CD4-positive, alpha-beta T cell (primary cell): ENCODE measurements around the gene PDCD10. TPM values are rescaled to one million over a fixed set of nuclear protein-coding genes. Genes with fewer than 3 reads are reported as not detected.

Experiments used
- ATAC-seq: fragments of 200-7000 bp; cut with Tn5 transposase; one replicate; pipeline ENCODE4 v1.10.0; 2022; ENCODE audit warnings: mild to moderate bottlenecking; ENCODE audit not compliant: poor library complexity
- CTCF ChIA-PET: fragments of 350-600 bp; sonication (Branson Sonifier 250); formaldehyde crosslinking; loops from one replicate; lab custom pipeline; 2021; ENCODE audit warnings: antibody characterized with exemption, inconsistent platforms; lab: Charles Lee
- POLR2A ChIA-PET: fragments of 350-600 bp; sonication (Branson Sonifier 250); formaldehyde crosslinking; loops from one replicate; lab custom pipeline; 2021; ENCODE audit warnings: antibody characterized with exemption, inconsistent platforms; lab: Charles Lee
- DNase-seq, 14 experiments: peaks; one replicate each; pipeline ENCODE4 v3.0.0-alpha.2; 2013 to 2020; ENCODE audit warnings: mixed read lengths in 2 of 14
- H3K27ac ChIP-seq, 2 donors: one replicate each; pipeline versions ENCODE4 v1.5.1 to v1.7.0; 2013; ENCODE audit warnings: low read length in 2 of 2, low read depth in 1 of 2, mild to moderate bottlenecking in 1 of 2
- H3K27me3 ChIP-seq, 2 experiments: 1 replicate in 1 of 2; 2 replicates in 1 of 2; pipeline versions ENCODE4 v1.6.1 to v1.7.0; 2013; ENCODE audit warnings: low read length in 2 of 2, control low read depth in 1 of 2, mild to moderate bottlenecking in 1 of 2, moderate library complexity in 1 of 2; ENCODE audit not compliant: insufficient read depth in 2 of 2, control insufficient read depth in 1 of 2
- H3K36me3 ChIP-seq: one replicate; pipeline ENCODE4 v1.6.1; 2013; ENCODE audit warnings: low read length, control low read depth; ENCODE audit not compliant: insufficient read depth
- H3K4me1 ChIP-seq: one replicate; pipeline ENCODE4 v1.6.1; 2013; ENCODE audit warnings: low read length, control low read depth; ENCODE audit not compliant: insufficient read depth
- H3K4me3 ChIP-seq: one replicate; pipeline ENCODE4 v1.5.1; 2013; ENCODE audit warnings: mild to moderate bottlenecking, low read length, moderate library complexity
- H3K9me3 ChIP-seq, 2 experiments: 1 replicate in 1 of 2; 2 replicates in 1 of 2; pipeline versions ENCODE4 v1.6.1 to v1.7.0; 2013; ENCODE audit warnings: low read length in 2 of 2, mild to moderate bottlenecking in 2 of 2, control low read depth in 1 of 2, moderate library complexity in 1 of 2; ENCODE audit not compliant: control insufficient read depth in 1 of 2, insufficient read depth in 1 of 2
- H3K27ac Mint-ChIP-seq: one replicate; pipeline ENCODE4 v1.8.0; 2020; ENCODE audit warnings: mixed read lengths
- H3K27me3 Mint-ChIP-seq: one replicate; pipeline ENCODE4 v1.8.0; 2021; ENCODE audit warnings: mixed read lengths
- H3K36me3 Mint-ChIP-seq: one replicate; pipeline ENCODE4 v1.8.0; 2021; ENCODE audit warnings: low read depth, mixed read lengths
- H3K4me1 Mint-ChIP-seq: one replicate; pipeline ENCODE4 v1.8.0; 2021; ENCODE audit warnings: low read depth, mixed read lengths
- H3K4me3 Mint-ChIP-seq: one replicate; pipeline ENCODE4 v1.8.0; 2020; ENCODE audit warnings: mild to moderate bottlenecking, mixed read lengths
- H3K9me3 Mint-ChIP-seq: one replicate; pipeline ENCODE4 v1.8.0; 2020; ENCODE audit warnings: mixed read lengths
- CTCF ChIP-seq: fragments of 200-600 bp; IDR thresholded peaks from one replicate; pipeline ENCODE4 v1.8.0; 2022; ENCODE audit warnings: antibody characterized with exemption, mild to moderate bottlenecking
- intact Hi-C, 2 experiments: fragments of 100-400 bp; cut with DNase I in 1 of 2; cut with micrococcal nuclease in 1 of 2; formaldehyde crosslinking; loops; one replicate each; pipeline versions ENCODE4 v1.15.1 to v1.9.0; 2023 to 2025; cut with DNase I, micrococcal nuclease
- total RNA-seq, 174 experiments: library from RNA in 2 of 174; stranded (reverse) in 2 of 174; gene quantifications; one replicate each; pipeline ENCODE4 v1.2.3 and lab custom pipeline; 2021 to 2026

Gene PDCD10
- total RNA-seq, 2 experiments from 2014 or later = 19.0 to 22.8 TPM

GRCh38 chr3:167736997-167737396 is 2.3 kb upstream of the PDCD10 start:
- Mint-ChIP-seq H3K4me1 (peaks cover 20% of the 10 kb centered on the region), H3K4me3 (peak overlapping the region; percentile 74), H3K9me3 (no peaks in the 10 kb centered on the region), H3K27me3 (no peaks in the 10 kb centered on the region), H3K27ac (no peak overlapping the region), H3K36me3 (peaks cover 6% of the 10 kb centered on the region)
- Histone ChIP-seq H3K36me3 (no peaks in the 10 kb centered on the region), H3K27ac (no peak overlapping the region), H3K4me3 (no peak overlapping the region), H3K9me3 (no peaks in the 10 kb centered on the region), H3K27me3 (no peaks in the 10 kb centered on the region), H3K4me1 (peaks cover 2% of the 10 kb centered on the region)
- intact Hi-C loops = no loop called here
- DNase-seq (no peak), ATAC-seq (no peak)
- POLR2A ChIA-PET = no interaction called here
- TF ChIP-seq CTCF = no peak
- CTCF ChIA-PET = no interaction called here

- H3K27ac ChIP-seq = no peak overlapping the region
Measured at GRCh38 chr3:167736264-167736787, 1.6 kb upstream of the PDCD10 start.

GRCh38 chr3:167735233-167736138 is 794 bp upstream of the PDCD10 start, which contains the start of gene SERPINI1:
SERPINI1 (plus strand) TSS chr3:167735721; CDS start chr3:167789129, 53,408 bp downstream.
- H3K36me3 Mint-ChIP-seq = peaks cover 6% of the 10 kb centered on the region
- Histone ChIP-seq H3K27me3 (no peaks in the 10 kb centered on the region), H3K4me1 (peaks cover 7% of the 10 kb centered on the region), H3K4me3 (peak within 1 kb of the TSS; percentile 80), H3K27ac (peak within 1 kb of the TSS; percentile 77 to 80), H3K36me3 (no peaks in the 10 kb centered on the region), H3K9me3 (no peaks in the 10 kb centered on the region)
- peaks cover 13% of the 10 kb centered on the region for H3K4me1 Mint-ChIP-seq
- DNase-seq (peak; percentile 44 to 90 (median 68)), ATAC-seq (peak; percentile 34)
- H3K4me3 Mint-ChIP-seq = no peak within 1 kb of the TSS
- CTCF ChIA-PET = no interaction called here
- intact Hi-C loops = loop anchor here in 1 of 2 experiments (2.0 kb wide), 1 partner anchor 355 kb away; the partner anchor contains the start of gene ZBBX
- H3K9me3 Mint-ChIP-seq = no peaks in the 10 kb centered on the region
- no peaks in the 10 kb centered on the region for H3K27me3 Mint-ChIP-seq
- H3K27ac Mint-ChIP-seq = no peak within 1 kb of the TSS
- TF ChIP-seq CTCF = no peak
- POLR2A ChIA-PET = interaction anchor here (0.6 to 1.4 kb wide), 7 partner anchors 10 to 60 kb away, joined by 3 to 4 read pairs (median 3); no protein-coding TSS in a partner anchor

More at GRCh38 chr3:167736264-167736787, 1.6 kb upstream of the PDCD10 start:
- ChIA-PET CTCF (no interaction called here), POLR2A (interaction anchor here (0.9 kb wide), 1 partner anchor 37 kb away, joined by 3 read pairs; no protein-coding TSS in a partner anchor)
- peaks cover 6% of the 10 kb centered on the region for H3K36me3 Mint-ChIP-seq
- H3K4me1 Mint-ChIP-seq = peaks cover 19% of the 10 kb centered on the region
- DNase-seq (no peak), ATAC-seq (no peak)
- TF ChIP-seq CTCF = no peak
- intact Hi-C loops = no loop called here
- no peaks in the 10 kb centered on the region for H3K9me3 Mint-ChIP-seq
- no peaks in the 10 kb centered on the region for H3K36me3 ChIP-seq
- no peaks in the 10 kb centered on the region for H3K27me3 ChIP-seq
- peak overlapping the region; percentile 80 for H3K4me3 ChIP-seq
- H3K4me3 Mint-ChIP-seq = no peak overlapping the region
- no peak overlapping the region for H3K27ac Mint-ChIP-seq
- H3K27me3 Mint-ChIP-seq = no peaks in the 10 kb centered on the region
- H3K9me3 ChIP-seq = no peaks in the 10 kb centered on the region
- H3K4me1 ChIP-seq = peaks cover 7% of the 10 kb centered on the region
